EL (cell line): ENCODE measurements around the gene DNPH1.
A peak's percentile ranks its signal among the peaks of the same experiment; 100 is the strongest.

Experiments used
- DNase-seq: peaks from one replicate; pipeline ENCODE4 v3.0.0-alpha.2; 2016

Gene DNPH1

DNA sequence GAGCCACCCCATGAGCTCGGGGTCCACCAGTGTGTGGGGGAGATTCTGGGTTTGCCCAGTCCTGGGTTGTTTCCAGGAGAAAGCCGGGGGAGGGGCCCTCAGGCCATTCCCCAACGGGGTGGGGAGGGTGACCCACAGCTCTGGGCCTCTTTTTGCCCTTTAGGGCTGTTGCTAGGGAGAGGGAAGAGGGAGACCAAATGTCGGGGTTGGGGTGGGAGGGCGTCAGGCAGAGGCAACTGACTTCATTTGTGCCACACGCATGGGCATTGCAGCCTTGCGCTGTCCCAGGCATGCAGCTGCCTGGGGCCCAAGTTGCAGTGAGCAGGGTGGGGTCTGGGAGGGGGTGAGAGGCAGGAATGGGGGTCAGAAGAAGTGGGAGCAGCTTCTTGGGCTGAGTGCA lies 49.2 kb downstream of the DNPH1 start:
- DNase-seq: no peak

DNA sequence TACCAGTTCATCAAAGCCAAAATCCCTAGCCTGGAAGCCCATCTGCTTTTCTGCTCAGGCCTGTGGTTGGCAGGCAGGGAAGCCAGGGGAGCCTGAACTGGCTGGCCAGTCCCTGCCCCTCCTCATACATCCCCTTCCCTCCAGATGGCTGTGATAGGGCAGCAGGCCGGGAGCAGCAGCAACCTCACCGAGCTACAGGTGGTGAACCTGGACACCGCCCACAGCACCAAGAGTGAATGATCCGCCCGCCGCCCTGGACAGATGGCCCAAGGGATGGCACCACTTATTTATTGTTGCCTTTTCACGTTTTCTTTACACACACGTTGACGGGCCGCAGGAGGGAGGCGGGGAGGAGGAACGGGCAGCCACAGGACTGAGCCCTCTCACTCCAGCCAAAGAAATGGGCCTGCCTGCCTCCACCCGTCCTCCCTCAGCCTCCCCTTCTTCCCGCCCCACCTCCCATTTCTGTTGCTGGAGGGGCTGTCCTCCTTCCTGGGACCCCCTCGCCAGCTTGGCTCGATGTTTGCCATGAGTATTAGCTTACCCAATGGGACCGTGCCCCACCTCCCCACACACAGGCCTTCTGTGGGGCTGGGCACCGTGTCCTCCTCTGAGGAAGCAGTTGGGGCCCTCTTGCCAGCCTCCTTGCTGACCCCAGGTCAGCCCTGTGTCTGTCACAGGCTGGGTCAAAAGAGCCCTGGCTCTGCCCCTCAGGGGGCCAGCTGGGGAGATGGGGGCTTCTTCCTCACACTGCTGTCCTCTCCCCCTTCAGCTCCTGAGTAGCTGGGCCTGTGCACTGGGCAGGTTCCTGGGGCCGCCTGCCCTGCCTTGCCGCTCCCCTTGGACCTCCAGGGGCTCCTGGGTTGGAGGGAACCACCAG lies 50.1 kb downstream of the DNPH1 start:
- no peak for DNase-seq

DNA sequence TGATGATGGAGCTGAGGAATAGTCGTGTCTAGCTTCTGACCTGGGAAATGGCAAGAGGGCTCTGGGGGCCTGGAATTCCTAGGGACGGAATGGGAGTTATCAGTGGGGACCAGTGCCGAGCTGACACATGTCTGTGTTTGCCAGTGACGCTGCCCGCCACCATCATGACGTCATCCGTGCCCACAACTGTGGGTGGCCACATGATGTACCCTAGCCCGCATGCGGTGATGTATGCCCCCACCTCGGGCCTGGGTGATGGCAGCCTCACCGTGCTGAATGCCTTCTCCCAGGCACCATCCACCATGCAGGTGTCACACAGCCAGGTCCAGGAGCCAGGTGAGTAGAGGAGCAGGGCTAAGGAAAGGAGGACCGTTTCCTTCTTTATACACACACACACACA lies 51.1 kb downstream of the DNPH1 start:
- DNase-seq: no peak

DNA sequence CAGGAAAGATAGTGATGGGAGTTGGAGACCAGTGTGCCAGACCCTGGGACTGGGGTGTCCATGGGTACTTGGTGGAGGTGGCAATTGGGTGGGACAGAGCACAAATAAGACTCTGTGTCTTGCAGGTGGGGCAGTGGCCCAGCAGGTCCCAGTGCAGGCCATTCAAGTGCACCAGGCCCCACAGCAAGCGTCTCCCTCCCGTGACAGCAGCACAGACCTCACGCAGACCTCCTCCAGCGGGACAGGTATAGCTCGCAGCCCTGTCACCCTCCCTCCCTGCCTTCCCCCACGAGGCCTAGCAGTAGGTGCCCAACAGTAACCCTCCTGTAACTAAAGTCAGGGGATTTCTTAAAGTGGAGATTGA lies 52.9 kb downstream of the DNPH1 start:
- no peak for DNase-seq

DNA sequence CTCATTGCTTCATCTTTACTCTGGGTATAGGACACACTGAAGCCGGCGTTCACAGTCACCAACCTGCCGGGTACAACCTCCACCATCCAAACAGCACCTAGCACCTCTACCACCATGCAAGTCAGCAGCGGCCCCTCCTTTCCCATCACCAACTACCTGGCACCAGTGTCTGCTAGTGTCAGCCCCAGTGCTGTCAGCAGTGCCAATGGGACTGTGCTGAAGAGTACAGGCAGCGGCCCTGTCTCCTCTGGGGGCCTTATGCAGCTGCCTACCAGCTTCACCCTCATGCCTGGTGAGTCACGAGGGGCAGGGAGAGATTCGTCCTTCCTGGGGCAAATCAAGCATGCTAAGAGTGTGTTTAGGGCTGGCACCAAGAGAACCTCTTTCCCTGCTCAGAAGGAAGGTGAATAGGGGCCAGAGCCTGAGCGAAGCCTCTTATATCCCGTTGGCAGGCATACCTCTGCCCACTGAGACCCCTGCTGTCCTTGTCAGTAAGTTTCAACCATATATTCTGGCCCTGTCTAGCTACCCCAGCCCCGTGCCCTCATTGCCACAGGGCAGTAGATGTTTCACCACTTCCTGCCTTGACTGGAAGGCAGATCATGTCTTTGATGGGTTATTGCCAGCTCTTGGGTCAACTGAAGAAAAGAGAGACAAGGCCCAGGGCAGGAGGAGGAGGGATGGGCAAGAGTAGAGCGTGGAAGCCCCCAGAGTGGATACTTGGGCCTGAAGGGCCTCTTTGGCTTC lies 53.4 kb downstream of the DNPH1 start:
- peak; percentile 21 for DNase-seq
